Renal cortex interstitium (tissue), 11 donors: Measurements from ENCODE around the gene DMXL1. TPM values are rescaled to one million over a fixed set of nuclear protein-coding genes. Genes with fewer than 3 reads are reported as not detected.

Experiments
- DNase-seq, 11 donors: peaks; one replicate each; pipeline ENCODE4 v3.0.0-alpha.2; 2013; ENCODE audit warnings: low read depth in 9 of 11, low spot score in 4 of 11; ENCODE audit errors: extremely low read depth in 1 of 11
- polyA plus RNA-seq, 3 donors: library from polyadenylated mRNA; unstranded; fragments of 120-200 nt; gene quantifications; one replicate each; pipeline ENCODE4 v1.2.1, GENCODE V29; 2013; ENCODE audit not compliant: insufficient read length in 3 of 3

DMXL1 gene
- polyA plus RNA-seq, 3 donors, result 48.5 to 62.8 (median 55.1) TPM

DNA sequence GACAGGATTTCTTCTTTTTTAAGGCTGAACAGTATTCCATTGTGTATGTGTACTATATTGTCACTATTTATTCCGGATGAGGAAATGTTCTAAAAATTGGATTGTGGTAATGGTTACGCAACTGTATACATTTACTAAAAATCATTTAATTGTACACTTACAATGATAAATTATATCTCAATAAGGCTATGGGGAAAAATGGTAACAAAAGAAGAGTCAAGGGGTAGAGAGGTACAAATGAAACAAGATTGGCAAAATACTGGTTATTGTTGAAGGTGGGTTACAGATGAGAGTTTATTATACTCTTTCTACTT, 222.6 kb downstream of the DMXL1 start:
- DNase-seq, result no peak

Other genes with a start within 250 kb of the DMXL1 start
- 10 to 100 TPM; 12.2 to 14.7 (median 13.4) TPM for gene DTWD2, start 82.5 kb upstream of the DMXL1 start, polyA plus RNA-seq